K562 (cell line): ENCODE results near the gene COQ8B. TPM values are rescaled to one million over a fixed set of nuclear protein-coding genes. Genes with fewer than 3 reads are reported as not detected.

Experiments used
- ADNP ChIP-seq: fragments of 200-800 bp; sonication (Bioruptor generic); IDR thresholded peaks from 2 replicates; pipeline ENCODE4 v1.6.1; 2016; ENCODE audit warnings: missing genetic modification characterization, missing compliant biosample characterization
- FOXK2 ChIP-seq, 2 experiments: fragments of 450-650 bp; IDR thresholded peaks in 1 of 2; conservative IDR thresholded peaks in 1 of 2; 2 replicates each; pipeline ENCODE4 v1.6.1; 2016; ENCODE audit warnings: low read depth in 2 of 2, mild to moderate bottlenecking in 1 of 2
- HMGN3 ChIP-seq: IDR thresholded peaks from 2 replicates; pipeline ENCODE4 v1.6.1; 2011; ENCODE audit warnings: borderline replicate concordance, low read depth, mild to moderate bottlenecking, mixed read lengths, low read length; ENCODE audit not compliant: insufficient read length; ENCODE audit errors: extremely low read depth
- NFYB ChIP-seq: IDR thresholded peaks from 2 replicates; pipeline ENCODE4 v1.6.1; 2011; ENCODE audit warnings: mild to moderate bottlenecking, moderate library complexity; ENCODE audit not compliant: insufficient read length; ENCODE audit errors: extremely low read depth
- POU5F1 ChIP-seq: fragments of 150-350 bp; IDR thresholded peaks from 2 replicates; pipeline ENCODE4 v1.6.1; 2014; ENCODE audit warnings: borderline replicate concordance, low read length, low read depth, mild to moderate bottlenecking; ENCODE audit not compliant: partially characterized antibody
- TFE3 ChIP-seq: fragments of 450-650 bp; formaldehyde crosslinking; IDR thresholded peaks from 2 replicates; pipeline ENCODE4 v1.4.0; 2020; ENCODE audit warnings: mild to moderate bottlenecking, mixed read lengths
- TOE1 ChIP-seq, 2 experiments: fragments of 450-650 bp in 1 of 2; sonication (generic) in 1 of 2; formaldehyde crosslinking in 1 of 2; IDR thresholded peaks; 2 replicates each; pipeline versions ENCODE4 v1.7.1 to v1.8.0; 2016 to 2022; ENCODE audit warnings: borderline replicate concordance in 2 of 2, mild to moderate bottlenecking in 2 of 2, antibody characterized with exemption in 1 of 2, inconsistent platforms in 1 of 2, low read depth in 1 of 2, missing genetic modification reagents in 1 of 2, moderate library complexity in 1 of 2
- ZNF124 ChIP-seq: sonication (generic); formaldehyde crosslinking; IDR thresholded peaks from 2 replicates; pipeline ENCODE4 v1.8.1; 2022; ENCODE audit warnings: missing genetic modification reagents
- polyA plus RNA-seq, 8 experiments: library from polyadenylated mRNA; depleted of rRNA in 4 of 8; stranded (reverse) in 5 of 8; unstranded in 3 of 8; fragments of >200 nt; fragmentation: Nextera tagmentation in 2 of 8; fragmentation: Illumina TruSeq in 1 of 8; extraction: Ambion mirVana in 2 of 8; extraction: Trizol in 1 of 8; gene quantifications; 2 replicates each; pipeline versions ENCODE4 v1.2.1 to v1.2.3, GENCODE V29; 2011 to 2014; ENCODE audit warnings: inconsistent platforms in 1 of 8, missing spikeins in 1 of 8
- total RNA-seq, 7 experiments: library from RNA; depleted of rRNA in 6 of 7; stranded (reverse); fragments of >200 nt in 6 of 7; fragmentation: Illumina TruSeq in 2 of 7; extraction: Trizol in 2 of 7; gene quantifications; 2 replicates each; pipeline versions ENCODE4 v1.2.1 to v1.2.3, GENCODE V29; 2011 to 2021; ENCODE audit warnings: low replicate concordance in 1 of 7
- TF ChIP-seq, protein P1 (sequence below): fragments of 150-350 bp; conservative IDR thresholded peaks from 2 replicates; pipeline ENCODE4 v1.6.1; 2014; ENCODE audit warnings: low read length
- TF ChIP-seq, protein P2 (sequence below): sonication (generic); formaldehyde crosslinking; IDR thresholded peaks from 2 replicates; pipeline ENCODE4 v1.8.1; 2023; ENCODE audit warnings: mild to moderate bottlenecking, missing genetic modification reagents
- TF ChIP-seq, protein P3 (sequence below): sonication (generic); formaldehyde crosslinking; IDR thresholded peaks from 2 replicates; pipeline ENCODE4 v1.8.0; 2023; ENCODE audit warnings: mild to moderate bottlenecking, missing genetic modification reagents
- TF ChIP-seq, protein P4 (sequence below): fragments of 250-450 bp; sonication (Bioruptor Pico); IDR thresholded peaks from 2 replicates; pipeline ENCODE4 v1.8.0; 2022; ENCODE audit warnings: moderate library complexity, mild to moderate bottlenecking, inconsistent platforms

COQ8B gene
- total and polyA plus RNA-seq, 9 of the 15 experiments (the other 6 are each of a cell fraction or from before 2014, with no cell fraction given): 0.41 to 32.3 (median 12.9) TPM

DNA sequence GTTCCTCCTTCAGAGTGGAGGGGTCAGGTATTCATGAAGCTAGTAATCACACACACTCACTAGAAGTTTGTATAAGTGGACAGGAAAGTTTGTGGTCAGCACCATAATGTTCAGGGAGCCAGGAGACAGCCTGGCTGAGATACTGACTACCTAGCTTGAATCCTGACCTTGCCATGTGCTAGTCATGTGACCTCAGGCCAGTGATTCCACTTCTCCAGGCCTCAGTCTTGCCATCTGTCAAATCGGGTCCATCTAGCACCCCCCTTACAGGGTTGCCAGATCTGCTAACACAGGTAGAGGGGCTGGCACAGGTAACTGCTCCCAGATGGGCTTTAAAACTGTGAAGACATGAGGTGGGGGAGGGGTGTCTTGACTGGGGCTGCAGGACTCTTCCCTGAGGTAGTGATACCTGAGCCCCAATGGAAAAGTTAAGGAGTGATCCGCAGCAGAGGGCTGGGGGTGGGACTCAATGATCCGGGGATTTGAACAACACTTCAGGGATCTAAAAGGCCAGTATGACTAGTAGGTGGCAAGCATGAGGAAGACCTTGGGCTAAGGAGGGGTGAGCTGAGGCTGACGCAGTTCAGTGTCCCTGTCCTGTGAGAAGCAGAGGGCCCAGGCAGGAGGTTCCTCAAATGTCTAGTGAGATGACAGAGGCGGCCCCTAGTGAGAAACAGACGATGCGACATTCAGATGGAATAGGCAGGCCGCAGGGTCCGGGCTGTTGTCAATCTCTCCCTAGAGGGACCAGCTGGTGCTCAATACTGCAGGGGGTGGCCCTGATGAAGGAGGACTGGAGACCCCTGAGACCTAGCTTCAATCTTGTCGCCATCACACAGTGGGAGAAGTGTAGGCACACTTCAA lies 25.1 kb upstream of the COQ8B start (continued):
- TF ChIP-seq, protein P1, sequence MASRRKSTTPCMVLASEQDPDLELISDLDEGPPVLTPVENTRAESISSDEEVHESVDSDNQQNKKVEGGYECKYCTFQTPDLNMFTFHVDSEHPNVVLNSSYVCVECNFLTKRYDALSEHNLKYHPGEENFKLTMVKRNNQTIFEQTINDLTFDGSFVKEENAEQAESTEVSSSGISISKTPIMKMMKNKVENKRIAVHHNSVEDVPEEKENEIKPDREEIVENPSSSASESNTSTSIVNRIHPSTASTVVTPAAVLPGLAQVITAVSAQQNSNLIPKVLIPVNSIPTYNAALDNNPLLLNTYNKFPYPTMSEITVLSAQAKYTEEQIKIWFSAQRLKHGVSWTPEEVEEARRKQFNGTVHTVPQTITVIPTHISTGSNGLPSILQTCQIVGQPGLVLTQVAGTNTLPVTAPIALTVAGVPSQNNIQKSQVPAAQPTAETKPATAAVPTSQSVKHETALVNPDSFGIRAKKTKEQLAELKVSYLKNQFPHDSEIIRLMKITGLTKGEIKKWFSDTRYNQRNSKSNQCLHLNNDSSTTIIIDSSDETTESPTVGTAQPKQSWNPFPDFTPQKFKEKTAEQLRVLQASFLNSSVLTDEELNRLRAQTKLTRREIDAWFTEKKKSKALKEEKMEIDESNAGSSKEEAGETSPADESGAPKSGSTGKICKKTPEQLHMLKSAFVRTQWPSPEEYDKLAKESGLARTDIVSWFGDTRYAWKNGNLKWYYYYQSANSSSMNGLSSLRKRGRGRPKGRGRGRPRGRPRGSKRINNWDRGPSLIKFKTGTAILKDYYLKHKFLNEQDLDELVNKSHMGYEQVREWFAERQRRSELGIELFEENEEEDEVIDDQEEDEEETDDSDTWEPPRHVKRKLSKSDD: no peak
- peak; percentile 85 for TF ChIP-seq TFE3
- peak; percentile 82; the same call in 1 of the 2 replicates for TF ChIP-seq TOE1 (IDR thresholded peaks at IDR 0.05; ENCODE audit: borderline replicate concordance)
- TF ChIP-seq TOE1 (CRISPR knock-in tag; IDR thresholded peaks at IDR 0.05; ENCODE audit: borderline replicate concordance, low read depth): no peak
- no peak for TF ChIP-seq ADNP (tag)
- no peak for TF ChIP-seq ZNF124 (CRISPR knock-in tag)
- no peak for TF ChIP-seq POU5F1
- TF ChIP-seq, protein P2, sequence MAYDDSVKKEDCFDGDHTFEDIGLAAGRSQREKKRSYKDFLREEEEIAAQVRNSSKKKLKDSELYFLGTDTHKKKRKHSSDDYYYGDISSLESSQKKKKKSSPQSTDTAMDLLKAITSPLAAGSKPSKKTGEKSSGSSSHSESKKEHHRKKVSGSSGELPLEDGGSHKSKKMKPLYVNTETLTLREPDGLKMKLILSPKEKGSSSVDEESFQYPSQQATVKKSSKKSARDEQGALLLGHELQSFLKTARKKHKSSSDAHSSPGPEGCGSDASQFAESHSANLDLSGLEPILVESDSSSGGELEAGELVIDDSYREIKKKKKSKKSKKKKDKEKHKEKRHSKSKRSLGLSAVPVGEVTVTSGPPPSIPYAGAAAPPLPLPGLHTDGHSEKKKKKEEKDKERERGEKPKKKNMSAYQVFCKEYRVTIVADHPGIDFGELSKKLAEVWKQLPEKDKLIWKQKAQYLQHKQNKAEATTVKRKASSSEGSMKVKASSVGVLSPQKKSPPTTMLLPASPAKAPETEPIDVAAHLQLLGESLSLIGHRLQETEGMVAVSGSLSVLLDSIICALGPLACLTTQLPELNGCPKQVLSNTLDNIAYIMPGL (CRISPR knock-in tag): no peak
- TF ChIP-seq, protein P3, sequence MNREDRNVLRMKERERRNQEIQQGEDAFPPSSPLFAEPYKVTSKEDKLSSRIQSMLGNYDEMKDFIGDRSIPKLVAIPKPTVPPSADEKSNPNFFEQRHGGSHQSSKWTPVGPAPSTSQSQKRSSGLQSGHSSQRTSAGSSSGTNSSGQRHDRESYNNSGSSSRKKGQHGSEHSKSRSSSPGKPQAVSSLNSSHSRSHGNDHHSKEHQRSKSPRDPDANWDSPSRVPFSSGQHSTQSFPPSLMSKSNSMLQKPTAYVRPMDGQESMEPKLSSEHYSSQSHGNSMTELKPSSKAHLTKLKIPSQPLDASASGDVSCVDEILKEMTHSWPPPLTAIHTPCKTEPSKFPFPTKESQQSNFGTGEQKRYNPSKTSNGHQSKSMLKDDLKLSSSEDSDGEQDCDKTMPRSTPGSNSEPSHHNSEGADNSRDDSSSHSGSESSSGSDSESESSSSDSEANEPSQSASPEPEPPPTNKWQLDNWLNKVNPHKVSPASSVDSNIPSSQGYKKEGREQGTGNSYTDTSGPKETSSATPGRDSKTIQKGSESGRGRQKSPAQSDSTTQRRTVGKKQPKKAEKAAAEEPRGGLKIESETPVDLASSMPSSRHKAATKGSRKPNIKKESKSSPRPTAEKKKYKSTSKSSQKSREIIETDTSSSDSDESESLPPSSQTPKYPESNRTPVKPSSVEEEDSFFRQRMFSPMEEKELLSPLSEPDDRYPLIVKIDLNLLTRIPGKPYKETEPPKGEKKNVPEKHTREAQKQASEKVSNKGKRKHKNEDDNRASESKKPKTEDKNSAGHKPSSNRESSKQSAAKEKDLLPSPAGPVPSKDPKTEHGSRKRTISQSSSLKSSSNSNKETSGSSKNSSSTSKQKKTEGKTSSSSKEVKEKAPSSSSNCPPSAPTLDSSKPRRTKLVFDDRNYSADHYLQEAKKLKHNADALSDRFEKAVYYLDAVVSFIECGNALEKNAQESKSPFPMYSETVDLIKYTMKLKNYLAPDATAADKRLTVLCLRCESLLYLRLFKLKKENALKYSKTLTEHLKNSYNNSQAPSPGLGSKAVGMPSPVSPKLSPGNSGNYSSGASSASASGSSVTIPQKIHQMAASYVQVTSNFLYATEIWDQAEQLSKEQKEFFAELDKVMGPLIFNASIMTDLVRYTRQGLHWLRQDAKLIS (CRISPR knock-in tag): no peak
- TF ChIP-seq, protein P4, sequence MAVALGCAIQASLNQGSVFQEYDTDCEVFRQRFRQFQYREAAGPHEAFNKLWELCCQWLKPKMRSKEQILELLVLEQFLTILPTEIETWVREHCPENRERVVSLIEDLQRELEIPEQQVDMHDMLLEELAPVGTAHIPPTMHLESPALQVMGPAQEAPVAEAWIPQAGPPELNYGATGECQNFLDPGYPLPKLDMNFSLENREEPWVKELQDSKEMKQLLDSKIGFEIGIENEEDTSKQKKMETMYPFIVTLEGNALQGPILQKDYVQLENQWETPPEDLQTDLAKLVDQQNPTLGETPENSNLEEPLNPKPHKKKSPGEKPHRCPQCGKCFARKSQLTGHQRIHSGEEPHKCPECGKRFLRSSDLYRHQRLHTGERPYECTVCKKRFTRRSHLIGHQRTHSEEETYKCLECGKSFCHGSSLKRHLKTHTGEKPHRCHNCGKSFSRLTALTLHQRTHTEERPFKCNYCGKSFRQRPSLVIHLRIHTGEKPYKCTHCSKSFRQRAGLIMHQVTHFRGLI (CRISPR knock-in tag): no peak
- TF ChIP-seq HMGN3: peak; percentile 20
- TF ChIP-seq FOXK2 (conservative IDR thresholded peaks at IDR 0.05 in 1 of 2, IDR thresholded peaks at IDR 0.05 in 1 of 2; ENCODE audit: low read depth in 2 of 2): no peak
- no peak for TF ChIP-seq NFYB
